Activated CD8-positive, alpha-beta memory T cell treated with anti-CD3 and anti-CD28 coated beads, Interleukin-2, amount 50 U/mL, for 1 hour (primary cell): ENCODE measurements around the gene DCC.

Experiments used
- DNase-seq: peaks from one replicate; pipeline ENCODE4 v3.0.0-alpha.2; 2020; ENCODE audit errors: extremely low read depth

DCC gene

GRCh38 chr18:52339891-52340371, at the start of gene DCC:
Gene DCC (plus strand): TSS chr18:52340197. CDS start chr18:52340788, 591 bp downstream.
- no peak for DNase-seq

GRCh38 chr18:52310651-52311050, 29.3 kb upstream of the DCC start:
- no peak for DNase-seq

- no peak for DNase-seq
Observed at GRCh38 chr18:52311331-52311730, 28.7 kb upstream of the DCC start.

GRCh38 chr18:52312346-52312745, 27.7 kb upstream of the DCC start:
- DNase-seq, result no peak

GRCh38 chr18:52313213-52313612, 26.8 kb upstream of the DCC start:
- DNase-seq, result no peak

GRCh38 chr18:52319424-52319983, 20.5 kb upstream of the DCC start:
- no peak for DNase-seq

GRCh38 chr18:52322307-52322706, 17.7 kb upstream of the DCC start:
- DNase-seq, result no peak

- no peak for DNase-seq
Observed at GRCh38 chr18:52323802-52324201, 16.2 kb upstream of the DCC start.

GRCh38 chr18:52325997-52326396, 14.0 kb upstream of the DCC start:
- DNase-seq, result no peak

- no peak for DNase-seq
Observed at GRCh38 chr18:52333860-52334259, 6.1 kb upstream of the DCC start.

- no peak for DNase-seq
Observed at GRCh38 chr18:52334307-52334706, 5.7 kb upstream of the DCC start.

- DNase-seq, result no peak
Observed at GRCh38 chr18:52334896-52335295, 5.1 kb upstream of the DCC start.

GRCh38 chr18:52337276-52337675, 2.7 kb upstream of the DCC start:
- DNase-seq, result no peak

- no peak for DNase-seq
Observed at GRCh38 chr18:52340406-52341102, 557 bp downstream of the DCC start.

- DNase-seq, result no peak
Observed at GRCh38 chr18:52341103-52341432, 1.1 kb downstream of the DCC start.

GRCh38 chr18:52341608-52342381, 1.8 kb downstream of the DCC start:
- no peak for DNase-seq

- no peak for DNase-seq
Observed at GRCh38 chr18:52342456-52342855, 2.5 kb downstream of the DCC start.

GRCh38 chr18:52343138-52343537, 3.1 kb downstream of the DCC start:
- no peak for DNase-seq

- no peak for DNase-seq
Observed at GRCh38 chr18:52343731-52344340, 3.8 kb downstream of the DCC start.

GRCh38 chr18:52344881-52345280, 4.9 kb downstream of the DCC start:
- no peak for DNase-seq

GRCh38 chr18:52345428-52345827, 5.4 kb downstream of the DCC start:
- no peak for DNase-seq

- no peak for DNase-seq
Observed at GRCh38 chr18:52348209-52348608, 8.2 kb downstream of the DCC start.

- no peak for DNase-seq
Observed at GRCh38 chr18:52349498-52349897, 9.5 kb downstream of the DCC start.
